OCI-LY1 (cell line): ENCODE results near the gene TEX28.

Source experiments
- CTCF ChIP-seq: fragments of 200-600 bp; sonication (generic), shearing (Covaris generic); IDR thresholded peaks from 2 replicates; pipeline ENCODE4 v1.5.1; 2017; ENCODE audit warnings: mild to moderate bottlenecking, antibody characterized with exemption, low read length, moderate library complexity, mixed read lengths
- EZH2 ChIP-seq: fragments of 200-600 bp; sonication (generic), shearing (Covaris generic); IDR thresholded peaks from 2 replicates; pipeline ENCODE4 v1.8.0; 2017; ENCODE audit warnings: borderline replicate concordance, mixed run types, mild to moderate bottlenecking, antibody characterized with exemption, low read length, moderate library complexity, mixed read lengths

GRCh38 chrX:154328646-154329045 lies 33.7 kb upstream of the TEX28 start:
- no peak for TF ChIP-seq CTCF
- TF ChIP-seq EZH2, result no peak
